T-helper 2 cell treated with Interferon-gamma antibody and Interleukin-4, amounts not matched to agents 5 μg/mL and 100 μg/mL, for 36 hours (primary cell): ENCODE results near the gene FNDC3B.

Experiments used
- DNase-seq: peaks from one replicate; pipeline ENCODE4 v3.0.0; 2021; ENCODE audit warnings: low spot score
- H3K27ac Mint-ChIP-seq: one replicate; pipeline ENCODE4 v1.8.0; 2021; ENCODE audit warnings: mild to moderate bottlenecking, mixed read lengths
- H3K27me3 Mint-ChIP-seq: one replicate; pipeline ENCODE4 v1.8.0; 2021; ENCODE audit warnings: low read depth, mixed read lengths
- H3K36me3 Mint-ChIP-seq: one replicate; pipeline ENCODE4 v1.8.0; 2021; ENCODE audit warnings: low read depth, mixed read lengths
- H3K4me1 Mint-ChIP-seq: one replicate; pipeline ENCODE4 v1.8.0; 2021; ENCODE audit warnings: low read depth, mixed read lengths
- H3K4me3 Mint-ChIP-seq: one replicate; pipeline ENCODE4 v1.8.0; 2022; ENCODE audit warnings: mild to moderate bottlenecking, moderate library complexity, mixed read lengths
- H3K9me3 Mint-ChIP-seq: one replicate; pipeline ENCODE4 v1.8.0; 2021; ENCODE audit warnings: mixed read lengths

FNDC3B gene

GRCh38 chr3:172334671-172335207 is 295.4 kb downstream of the FNDC3B start:
- H3K9me3 Mint-ChIP-seq, result no peaks in the 10 kb centered on the region
- no peaks in the 10 kb centered on the region for H3K27me3 Mint-ChIP-seq
- peaks cover 3% of the 10 kb centered on the region for H3K36me3 Mint-ChIP-seq
- no peak overlapping the region for H3K4me3 Mint-ChIP-seq
- DNase-seq, result no peak
- H3K27ac Mint-ChIP-seq, result no peak overlapping the region
- peaks cover 5% of the 10 kb centered on the region for H3K4me1 Mint-ChIP-seq

GRCh38 chr3:172339892-172340291 is 300.5 kb downstream of the FNDC3B start:
- Mint-ChIP-seq H3K36me3 (peaks cover 2% of the 10 kb centered on the region), H3K4me1 (no peaks in the 10 kb centered on the region), H3K27me3 (no peaks in the 10 kb centered on the region), H3K9me3 (no peaks in the 10 kb centered on the region), H3K27ac (no peak overlapping the region), H3K4me3 (no peak overlapping the region)
- DNase-seq, result no peak

GRCh38 chr3:172340583-172340982 is 301.2 kb downstream of the FNDC3B start:
- Mint-ChIP-seq H3K9me3 (no peaks in the 10 kb centered on the region), H3K36me3 (peaks cover 2% of the 10 kb centered on the region), H3K4me1 (no peaks in the 10 kb centered on the region), H3K27me3 (no peaks in the 10 kb centered on the region), H3K4me3 (no peak overlapping the region), H3K27ac (no peak overlapping the region)
- DNase-seq, result no peak

GRCh38 chr3:172341482-172342059 is 302.2 kb downstream of the FNDC3B start:
- Mint-ChIP-seq H3K4me3 (no peak overlapping the region), H3K36me3 (peaks cover 2% of the 10 kb centered on the region), H3K4me1 (no peaks in the 10 kb centered on the region), H3K9me3 (no peaks in the 10 kb centered on the region), H3K27ac (no peak overlapping the region), H3K27me3 (no peaks in the 10 kb centered on the region)
- DNase-seq, result no peak

GRCh38 chr3:172342097-172342659 is 302.8 kb downstream of the FNDC3B start:
- Mint-ChIP-seq H3K9me3 (no peaks in the 10 kb centered on the region), H3K27me3 (no peaks in the 10 kb centered on the region), H3K27ac (no peak overlapping the region), H3K4me3 (no peak overlapping the region), H3K36me3 (peaks cover 4% of the 10 kb centered on the region), H3K4me1 (no peaks in the 10 kb centered on the region)
- DNase-seq, result no peak

GRCh38 chr3:172343117-172343516 is 303.7 kb downstream of the FNDC3B start:
- DNase-seq, result no peak
- H3K27me3 Mint-ChIP-seq, result no peaks in the 10 kb centered on the region
- H3K4me1 Mint-ChIP-seq, result peaks cover 4% of the 10 kb centered on the region
- no peak overlapping the region for H3K4me3 Mint-ChIP-seq
- peaks cover 5% of the 10 kb centered on the region for H3K36me3 Mint-ChIP-seq
- no peak overlapping the region for H3K27ac Mint-ChIP-seq
- H3K9me3 Mint-ChIP-seq, result no peaks in the 10 kb centered on the region

- Mint-ChIP-seq H3K36me3 (peaks cover 5% of the 10 kb centered on the region), H3K4me3 (no peak overlapping the region), H3K27ac (no peak overlapping the region), H3K27me3 (no peaks in the 10 kb centered on the region), H3K9me3 (no peaks in the 10 kb centered on the region), H3K4me1 (peaks cover 7% of the 10 kb centered on the region)
- no peak for DNase-seq
These were observed 304.6 kb downstream of the FNDC3B start for GRCh38 chr3:172343979-172344378.

GRCh38 chr3:172346161-172346560 is 306.8 kb downstream of the FNDC3B start:
- Mint-ChIP-seq H3K36me3 (peaks cover 5% of the 10 kb centered on the region), H3K27ac (no peak overlapping the region), H3K4me3 (no peak overlapping the region), H3K9me3 (no peaks in the 10 kb centered on the region), H3K4me1 (peaks cover 7% of the 10 kb centered on the region), H3K27me3 (no peaks in the 10 kb centered on the region)
- DNase-seq, result no peak

GRCh38 chr3:172347895-172348679 is 308.7 kb downstream of the FNDC3B start:
- Mint-ChIP-seq H3K36me3 (peaks cover 5% of the 10 kb centered on the region), H3K27ac (no peak overlapping the region), H3K27me3 (no peaks in the 10 kb centered on the region), H3K4me1 (peaks cover 7% of the 10 kb centered on the region), H3K9me3 (no peaks in the 10 kb centered on the region), H3K4me3 (no peak overlapping the region)
- DNase-seq, result no peak

- Mint-ChIP-seq H3K4me3 (no peak overlapping the region), H3K4me1 (peaks cover 13% of the 10 kb centered on the region), H3K9me3 (no peaks in the 10 kb centered on the region), H3K27ac (no peak overlapping the region), H3K27me3 (no peaks in the 10 kb centered on the region), H3K36me3 (peaks cover 5% of the 10 kb centered on the region)
- DNase-seq, result no peak
These were observed 312.6 kb downstream of the FNDC3B start for GRCh38 chr3:172351895-172352466.

GRCh38 chr3:172352786-172353185 is 313.4 kb downstream of the FNDC3B start:
- DNase-seq, result no peak
- Mint-ChIP-seq H3K27me3 (no peaks in the 10 kb centered on the region), H3K27ac (no peak overlapping the region), H3K36me3 (peaks cover 2% of the 10 kb centered on the region), H3K9me3 (no peaks in the 10 kb centered on the region), H3K4me3 (no peak overlapping the region), H3K4me1 (peaks cover 16% of the 10 kb centered on the region)

GRCh38 chr3:172354931-172355499 is 315.6 kb downstream of the FNDC3B start:
- no peak overlapping the region for H3K4me3 Mint-ChIP-seq
- DNase-seq, result no peak
- H3K4me1 Mint-ChIP-seq, result peaks cover 15% of the 10 kb centered on the region
- H3K36me3 Mint-ChIP-seq, result peaks cover 2% of the 10 kb centered on the region
- no peaks in the 10 kb centered on the region for H3K9me3 Mint-ChIP-seq
- H3K27me3 Mint-ChIP-seq, result no peaks in the 10 kb centered on the region
- H3K27ac Mint-ChIP-seq, result no peak overlapping the region

- no peak for DNase-seq
- Mint-ChIP-seq H3K4me1 (peaks cover 15% of the 10 kb centered on the region), H3K27ac (no peak overlapping the region), H3K36me3 (peaks cover 2% of the 10 kb centered on the region), H3K9me3 (no peaks in the 10 kb centered on the region), H3K27me3 (no peaks in the 10 kb centered on the region), H3K4me3 (no peak overlapping the region)
These were observed 316.5 kb downstream of the FNDC3B start for GRCh38 chr3:172355836-172356235.

GRCh38 chr3:172356427-172356826 is 317.0 kb downstream of the FNDC3B start:
- Mint-ChIP-seq H3K36me3 (peaks cover 3% of the 10 kb centered on the region), H3K4me3 (no peak overlapping the region), H3K4me1 (peaks cover 15% of the 10 kb centered on the region), H3K27ac (no peak overlapping the region), H3K27me3 (no peaks in the 10 kb centered on the region), H3K9me3 (no peaks in the 10 kb centered on the region)
- no peak for DNase-seq
